ENCODE data around the gene CYLD. TPM values are rescaled to one million over a fixed set of nuclear protein-coding genes. Genes with fewer than 3 reads are reported as not detected.

CYLD gene
- total and polyA plus RNA-seq, 2 donors (not counting 3 experiments of a cell fraction or from before 2014, with no cell fraction given), result 7.4 to 21.5 TPM

DNA sequence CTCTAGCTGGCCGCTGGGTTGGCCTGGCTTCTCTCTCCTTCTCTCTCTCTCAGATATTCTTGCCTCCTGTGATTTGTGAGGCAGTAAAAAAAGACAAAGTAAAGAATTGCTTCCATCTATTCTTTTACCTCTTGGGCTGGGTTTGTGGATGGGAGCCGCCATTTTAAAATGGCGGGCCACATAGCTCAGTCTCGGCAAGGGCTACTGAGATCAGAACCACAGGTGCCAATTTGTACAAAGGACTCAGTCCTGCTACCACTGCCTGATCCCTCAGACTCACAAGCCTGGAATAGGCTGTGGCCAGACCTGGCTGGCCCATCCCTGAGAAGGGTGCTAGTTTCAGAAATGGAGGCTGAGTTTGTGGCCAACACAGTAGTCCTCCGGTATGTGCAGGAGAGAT, 24.4 kb upstream of the CYLD start:
- no TSS peak for BruUV-seq (replicated peaks)
- intact Hi-C loops (cut with micrococcal nuclease), result no loop called here
- POLR2A ChIA-PET, result no interaction called here
- Histone ChIP-seq H3K27me3 (ENCODE audit: control insufficient read depth in 2 of 2, insufficient read depth in 2 of 2, low read length in 2 of 2) (no peaks in the 10 kb centered on the region), H3K4me2 (ENCODE audit: insufficient read depth, low read length) (no peak overlapping the region), H3K4me3 (replicated peaks in 1 of 3; ENCODE audit: insufficient read depth in 1 of 3, low read depth in 1 of 3, low read length in 3 of 3) (no peak overlapping the region), H4K20me1 (replicated peaks; ENCODE audit: control insufficient read depth, extremely low read depth, insufficient read depth, low read length) (no peaks in the 10 kb centered on the region), H3K36me3 (ENCODE audit: control insufficient read depth in 2 of 2, extremely low read depth in 1 of 2, insufficient read depth in 2 of 2, low read length in 2 of 2) (no peaks in the 10 kb centered on the region), H3K9me3 (replicated peaks; ENCODE audit: control insufficient read depth, insufficient read depth, low read length) (no peaks in the 10 kb centered on the region), H3K27ac (ENCODE audit: insufficient read depth, low read depth, low read length) (no peak overlapping the region), H3K79me2 (ENCODE audit: control insufficient read depth, insufficient read depth, low read length) (no peaks in the 10 kb centered on the region), H3K9me1 (replicated peaks; ENCODE audit: control insufficient read depth, extremely low read depth, insufficient read depth, low read length) (no peaks in the 10 kb centered on the region), H2AFZ (ENCODE audit: low read depth, low read length) (no peak overlapping the region), H3K4me1 (ENCODE audit: control insufficient read depth, extremely low read depth, insufficient read depth, low read length) (no peaks in the 10 kb centered on the region), H3K9ac (replicated peaks; ENCODE audit: extremely low read depth, insufficient read depth, low read length) (no peak overlapping the region)
- FAIRE-seq (no peak), DNase-seq (ENCODE audit: low read depth, low spot score) (no peak)
- dilution Hi-C loops (cut with MboI; ENCODE audit: extremely low pct_ligation_motif_present, low sequenced_read_pairs), result no loop called here
- CTCF ChIA-PET, result interaction anchor here (1.1 to 1.5 kb wide), 2 partner anchors 52 to 89 kb away, joined by 3 to 4 read pairs; no protein-coding TSS in a partner anchor
- TF ChIP-seq POLR2AphosphoS5 (IDR thresholded peaks at IDR 0.05; ENCODE audit: insufficient read depth, low read depth, low read length) (no peak), EZH2 (IDR thresholded peaks at IDR 0.05; ENCODE audit: borderline replicate concordance, low read depth, low read length, severe bottlenecking) (no peak), JUN (IDR thresholded peaks at IDR 0.05; ENCODE audit: borderline replicate concordance, insufficient read depth, insufficient read length, low read depth) (no peak), MAX (IDR thresholded peaks at IDR 0.05; ENCODE audit: insufficient read depth, insufficient read length) (no peak), POLR2A (IDR thresholded peaks at IDR 0.05; ENCODE audit: low read depth, low read length) (no peak), GATA2 (IDR thresholded peaks at IDR 0.05; ENCODE audit: insufficient read depth, insufficient read length, low read depth, low read length) (no peak), FOS (IDR thresholded peaks at IDR 0.05; ENCODE audit: borderline replicate concordance, insufficient read depth, low read length) (no peak), MYC (IDR thresholded peaks at IDR 0.05; ENCODE audit: low read depth, low read length) (no peak)
- TF ChIP-seq, protein P1, sequence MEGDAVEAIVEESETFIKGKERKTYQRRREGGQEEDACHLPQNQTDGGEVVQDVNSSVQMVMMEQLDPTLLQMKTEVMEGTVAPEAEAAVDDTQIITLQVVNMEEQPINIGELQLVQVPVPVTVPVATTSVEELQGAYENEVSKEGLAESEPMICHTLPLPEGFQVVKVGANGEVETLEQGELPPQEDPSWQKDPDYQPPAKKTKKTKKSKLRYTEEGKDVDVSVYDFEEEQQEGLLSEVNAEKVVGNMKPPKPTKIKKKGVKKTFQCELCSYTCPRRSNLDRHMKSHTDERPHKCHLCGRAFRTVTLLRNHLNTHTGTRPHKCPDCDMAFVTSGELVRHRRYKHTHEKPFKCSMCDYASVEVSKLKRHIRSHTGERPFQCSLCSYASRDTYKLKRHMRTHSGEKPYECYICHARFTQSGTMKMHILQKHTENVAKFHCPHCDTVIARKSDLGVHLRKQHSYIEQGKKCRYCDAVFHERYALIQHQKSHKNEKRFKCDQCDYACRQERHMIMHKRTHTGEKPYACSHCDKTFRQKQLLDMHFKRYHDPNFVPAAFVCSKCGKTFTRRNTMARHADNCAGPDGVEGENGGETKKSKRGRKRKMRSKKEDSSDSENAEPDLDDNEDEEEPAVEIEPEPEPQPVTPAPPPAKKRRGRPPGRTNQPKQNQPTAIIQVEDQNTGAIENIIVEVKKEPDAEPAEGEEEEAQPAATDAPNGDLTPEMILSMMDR (IDR thresholded peaks at IDR 0.05; ENCODE audit: extremely low read depth in 1 of 2, insufficient read depth in 1 of 2, low read depth in 1 of 2, low read length in 2 of 2), result no peak

Measured in endothelial cell of umbilical vein (primary cell).